ENCODE data around the gene LSAMP. TPM values are rescaled to one million over a fixed set of nuclear protein-coding genes. Genes with fewer than 3 reads are reported as not detected.

LSAMP gene
- total and polyA plus RNA-seq, 9 of the 15 experiments (the other 6 are each of a cell fraction or from before 2014, with no cell fraction given), result 0.09 to 0.11 TPM; not detected in 7

GRCh38 chr3:116056280-116056679 lies 389.0 kb downstream of the LSAMP start:
- Histone ChIP-seq H3K4me3 (no peak overlapping the region), H4K20me1 (replicated peaks; ENCODE audit: control insufficient read depth, insufficient read depth, low read length) (no peaks in the 10 kb centered on the region), H3K9me1 (ENCODE audit: control insufficient read depth, insufficient read depth, low read length) (no peaks in the 10 kb centered on the region), H3K4me2 (ENCODE audit: insufficient read depth, low read length) (no peak overlapping the region), H2AFZ (ENCODE audit: low read depth, low read length) (no peak overlapping the region; the same call in 1 of the 2 replicates), H3K27me3 (ENCODE audit: control insufficient read depth in 2 of 2, insufficient read depth in 2 of 2, low read length in 2 of 2) (no peaks in the 10 kb centered on the region), H3K79me2 (ENCODE audit: control insufficient read depth, insufficient read depth, low read length) (no peaks in the 10 kb centered on the region), H3K9me3 (replicated peaks; ENCODE audit: control insufficient read depth, insufficient read depth, low read depth, low read length) (no peaks in the 10 kb centered on the region; the same call in 1 of the 2 replicates), H3K36me3 (ENCODE audit: control insufficient read depth, insufficient read depth, low read length) (no peaks in the 10 kb centered on the region), H3K4me1 (replicated peaks in 1 of 2; ENCODE audit: control insufficient read depth in 2 of 2, insufficient read depth in 2 of 2, low read length in 2 of 2) (peaks cover 6 to 8% of the 10 kb centered on the region in 2 experiments; a peak in 4 of 5 replicates), H3K9ac (ENCODE audit: insufficient read depth in 1 of 2, low read depth in 2 of 2, low read length in 2 of 2) (no peak overlapping the region), H3K27ac (ENCODE audit: extremely low read depth, low read depth, low read length) (no peak overlapping the region)
- 62% methylated on average over 2 of the region's 2 CpGs for WGBS (ENCODE audit: insufficient coverage, low coverage, missing lambda C conversion rate)
- no peak for DNase-seq (ENCODE audit: extremely low read depth in 1 of 4, low spot score in 3 of 4)
- ChIA-PET POLR2A (no interaction called here), CTCF (ENCODE audit: low intra/inter-chr PET ratio) (no interaction called here)
- no peak for ATAC-seq
- no peak for TF ChIP-seq ZNF639 (CRISPR knock-in tag; conservative IDR thresholded peaks at IDR 0.05 in 1 of 2, IDR thresholded peaks at IDR 0.05 in 1 of 2)
- TF ChIP-seq NBN (IDR thresholded peaks at IDR 0.05; ENCODE audit: low read depth), result no peak
- no peak for TF ChIP-seq TCF15 (CRISPR knock-in tag; IDR thresholded peaks at IDR 0.05)
- no peak for TF ChIP-seq CTCFL (IDR thresholded peaks at IDR 0.05; ENCODE audit: borderline replicate concordance, insufficient read depth, low read depth, low read length, poor library complexity, severe bottlenecking)
- no peak for TF ChIP-seq NCOA6 (IDR thresholded peaks at IDR 0.05)
- TF ChIP-seq CBX1 (IDR thresholded peaks at IDR 0.05; ENCODE audit: low read depth), result no peak
- TF ChIP-seq POLR2H (tag; IDR thresholded peaks at IDR 0.05; ENCODE audit: low read depth), result no peak
- no peak for TF ChIP-seq MLX (CRISPR knock-in tag; conservative IDR thresholded peaks at IDR 0.05)
- TF ChIP-seq RUNX1 (IDR thresholded peaks at IDR 0.05; ENCODE audit: low read depth), result no peak
- no peak for TF ChIP-seq TSC22D4 (tag; IDR thresholded peaks at IDR 0.05)
- no peak for TF ChIP-seq ZFP1 (CRISPR knock-in tag; IDR thresholded peaks at IDR 0.05)
- BruUV-seq (replicated peaks), result no TSS peak
- intact Hi-C loops (cut with micrococcal nuclease) (no loop called here), in situ Hi-C loops (cut with MboI) (no loop called here)
- FAIRE-seq, result no peak
